Large intestine (tissue), 3 donors: Measurements from ENCODE around the gene ZBTB7B. TPM values are rescaled to one million over a fixed set of nuclear protein-coding genes. Genes with fewer than 3 reads are reported as not detected.

Source experiments
- DNase-seq, 2 donors: peaks; one replicate each; pipeline versions ENCODE4 v3.0.0 to v3.0.0-alpha.2; 2013
- H3K27ac ChIP-seq: one replicate; pipeline ENCODE4 v1.5.1; 2013; ENCODE audit warnings: low read length
- H3K27me3 ChIP-seq: 2 replicates; pipeline ENCODE4 v1.6.1; 2013; ENCODE audit warnings: low read length; ENCODE audit not compliant: control insufficient read depth, insufficient read depth
- H3K36me3 ChIP-seq: 2 replicates; pipeline ENCODE4 v1.6.1; 2013; ENCODE audit warnings: low read length; ENCODE audit not compliant: control insufficient read depth, insufficient read depth
- H3K4me1 ChIP-seq: one replicate; pipeline ENCODE4 v1.6.1; 2013; ENCODE audit warnings: low read length; ENCODE audit not compliant: control insufficient read depth, insufficient read depth
- H3K4me3 ChIP-seq: one replicate; pipeline ENCODE4 v1.5.1; 2013; ENCODE audit warnings: low read length
- H3K9me3 ChIP-seq: one replicate; pipeline ENCODE4 v1.6.1; 2013; ENCODE audit warnings: mild to moderate bottlenecking, low read depth, low read length, moderate library complexity; ENCODE audit not compliant: control insufficient read depth
- WGBS: methylation state at CpG from one replicate; pipeline ENCODE4 v1.1.5; 2013; ENCODE audit warnings: low lambda C conversion rate; ENCODE audit not compliant: insufficient coverage; 5-methylcytosine and 5-hydroxymethylcytosine counted together
- polyA plus RNA-seq: library from polyadenylated mRNA; unstranded; fragments of 120-200 nt; gene quantifications from one replicate; pipeline ENCODE4 v1.2.1, GENCODE V29; 2013

Gene ZBTB7B
- polyA plus RNA-seq, 1 donor: 45.1 TPM

DNA sequence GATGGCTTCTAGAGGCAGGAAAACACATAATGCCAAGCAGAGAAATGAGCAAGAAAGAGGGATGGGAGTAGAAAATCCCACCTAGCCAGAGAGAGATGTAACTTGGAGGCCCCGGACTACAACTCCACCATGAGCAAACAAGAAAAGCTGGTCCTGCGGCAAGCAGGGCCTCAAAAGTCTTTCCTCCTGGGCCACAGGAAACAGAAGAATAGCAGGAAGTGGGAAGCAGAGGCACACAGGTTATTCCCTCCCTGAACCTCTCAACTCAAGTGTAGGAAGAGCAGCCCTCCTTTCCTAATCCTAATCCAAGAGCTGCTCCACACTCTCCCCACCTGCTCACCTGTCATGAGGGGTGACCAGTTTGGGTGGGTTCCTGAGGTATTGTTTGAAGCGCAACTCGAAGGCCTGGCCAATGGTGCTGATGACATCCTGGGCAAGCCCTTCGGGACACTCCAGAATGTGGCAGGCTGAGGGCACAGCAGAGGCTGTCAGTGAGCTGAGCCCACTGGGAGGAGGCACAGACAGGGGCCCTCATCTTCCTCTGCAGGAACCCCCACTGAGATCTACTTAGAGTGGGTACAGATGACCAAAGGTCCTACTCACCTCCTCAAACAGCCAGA, 35.2 kb upstream of the ZBTB7B start:
- DNase-seq: no peak
- Histone ChIP-seq H3K9me3 (no peaks in the 10 kb centered on the region), H3K27ac (no peak overlapping the region), H3K27me3 (no peaks in the 10 kb centered on the region), H3K4me3 (no peak overlapping the region), H3K36me3 (peaks cover 69% of the 10 kb centered on the region), H3K4me1 (peaks cover 30% of the 10 kb centered on the region)
- no CpG with 5 or more reads among the region's 5 CpGs for WGBS

DNA sequence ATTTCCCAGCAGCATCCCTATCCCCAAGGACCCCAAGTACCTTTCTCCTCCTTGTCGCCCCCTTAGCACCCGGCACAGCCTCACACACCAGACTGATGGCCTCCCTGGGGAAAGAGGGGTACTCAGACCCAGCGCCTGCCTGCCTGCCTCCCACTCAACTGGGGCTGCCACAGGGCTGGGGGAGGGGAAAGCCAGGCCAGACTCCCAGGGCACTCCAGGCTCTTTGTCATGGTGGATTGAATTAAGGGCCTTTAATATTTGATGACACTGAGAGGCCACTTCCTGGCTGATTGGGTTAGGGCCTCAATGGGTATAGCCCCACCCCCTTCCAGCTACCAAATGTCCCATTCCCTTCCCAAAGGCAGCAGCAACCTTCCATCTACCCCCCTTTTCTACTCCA, 33.9 kb upstream of the ZBTB7B start:
- Histone ChIP-seq H3K27me3 (no peaks in the 10 kb centered on the region), H3K27ac (no peak overlapping the region), H3K4me3 (peak overlapping the region; percentile 6), H3K9me3 (no peaks in the 10 kb centered on the region), H3K36me3 (peaks cover 60% of the 10 kb centered on the region), H3K4me1 (peaks cover 30% of the 10 kb centered on the region)
- WGBS: no CpG with 5 or more reads among the region's 3 CpGs
- no peak for DNase-seq

GRCh38 chr1:154969246-154969645, 33.4 kb upstream of the ZBTB7B start:
- Histone ChIP-seq H3K36me3 (peaks cover 55% of the 10 kb centered on the region), H3K27ac (no peak overlapping the region), H3K27me3 (no peaks in the 10 kb centered on the region), H3K9me3 (no peaks in the 10 kb centered on the region), H3K4me1 (peaks cover 30% of the 10 kb centered on the region), H3K4me3 (peak overlapping the region; percentile 6)
- no CpG with 5 or more reads among the region's 5 CpGs for WGBS
- DNase-seq: no peak

DNA sequence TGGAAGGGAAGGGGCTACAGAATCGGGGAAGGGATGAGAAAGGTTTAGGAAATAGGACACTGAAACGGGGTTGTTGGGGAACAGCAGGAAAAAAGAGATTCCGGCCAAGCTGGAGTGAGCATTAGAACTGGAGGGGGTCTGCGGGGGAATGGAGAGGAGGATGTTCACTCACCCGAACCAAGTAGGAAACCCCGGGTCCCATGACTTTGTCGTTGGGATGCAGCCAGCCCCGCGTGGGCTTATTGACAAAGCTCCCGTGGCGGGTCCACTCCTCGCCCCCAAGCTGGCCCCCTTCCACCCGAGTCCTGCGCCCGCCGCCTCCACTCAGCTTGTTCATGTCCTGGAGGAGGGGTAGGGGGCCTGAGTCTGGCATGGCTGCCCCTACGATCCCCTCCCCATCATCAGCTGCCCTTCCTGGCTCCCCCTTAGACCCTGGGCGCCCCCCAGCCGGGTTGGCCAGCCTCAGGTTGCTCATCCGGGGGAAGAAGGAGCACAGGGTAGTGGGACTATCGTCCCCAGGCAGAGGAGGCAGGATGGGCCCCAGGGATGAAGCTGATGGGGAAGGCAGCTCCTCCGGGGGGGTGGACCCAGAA, 32.6 kb upstream of the ZBTB7B start:
- Histone ChIP-seq H3K4me1 (peaks cover 30% of the 10 kb centered on the region), H3K27me3 (no peaks in the 10 kb centered on the region), H3K4me3 (peak overlapping the region; percentile 33), H3K9me3 (no peaks in the 10 kb centered on the region), H3K36me3 (peaks cover 48% of the 10 kb centered on the region), H3K27ac (peak overlapping the region; percentile 70)
- WGBS: 80% methylated on average over 1 of the region's 22 CpGs
- no peak for DNase-seq

DNA sequence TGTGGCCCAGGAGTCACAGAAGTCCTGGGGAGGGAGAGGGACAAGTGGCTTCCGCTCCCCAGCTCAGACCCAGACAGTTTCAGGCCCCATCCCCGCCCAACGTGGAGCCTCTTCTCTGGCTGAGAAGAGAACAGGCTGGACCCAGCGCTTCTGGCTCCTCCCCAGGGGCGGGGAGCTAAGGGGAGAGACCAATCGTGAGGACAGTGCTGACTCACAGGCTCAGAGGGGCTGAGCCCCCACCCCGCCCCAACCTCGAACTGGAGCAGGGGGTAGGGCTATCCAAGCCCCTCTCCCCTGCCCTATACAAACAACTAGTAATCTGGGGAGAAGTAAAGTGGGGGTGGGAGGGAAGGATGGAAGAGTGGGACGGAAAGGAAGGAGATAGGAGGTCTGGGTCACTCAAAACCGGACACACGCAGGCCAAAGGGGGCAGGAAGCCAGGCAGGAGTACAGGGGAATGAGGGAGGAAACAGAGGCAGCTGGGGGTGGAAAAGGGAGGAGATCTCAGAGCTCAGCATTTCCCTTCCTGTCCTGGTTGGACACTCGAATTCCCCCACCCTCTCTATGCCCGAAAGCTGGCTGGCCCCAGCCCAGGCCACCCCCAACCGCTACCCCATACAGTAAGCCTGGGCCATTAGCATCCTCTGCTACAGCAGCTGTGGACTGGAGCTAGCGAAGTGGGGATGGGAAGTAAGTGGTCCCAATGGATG, 31.8 kb upstream of the ZBTB7B start, which contains the start of gene SHC1:
TSS of gene SHC1 (minus strand) at position 117 of the 710 bp plus-strand sequence. CDS start 221 bp downstream, outside the sequence.
- peak within 1 kb of the TSS; percentile 70 for H3K27ac ChIP-seq
- H3K36me3 ChIP-seq: peaks cover 41% of the 10 kb centered on the region
- H3K27me3 ChIP-seq: no peaks in the 10 kb centered on the region
- peaks cover 30% of the 10 kb centered on the region for H3K4me1 ChIP-seq
- H3K9me3 ChIP-seq: no peaks in the 10 kb centered on the region
- peak; percentile 84 to 85 for DNase-seq
- WGBS: 24% methylated on average over 3 of the region's 15 CpGs
- peak within 1 kb of the TSS; percentile 33 for H3K4me3 ChIP-seq

GRCh38 chr1:154971341-154971998, 31.1 kb upstream of the ZBTB7B start:
- peak overlapping the region; percentile 33 for H3K4me3 ChIP-seq
- H3K4me1 ChIP-seq: peaks cover 33% of the 10 kb centered on the region
- no peak for DNase-seq
- peaks cover 34% of the 10 kb centered on the region for H3K36me3 ChIP-seq
- WGBS: no CpG with 5 or more reads among the region's 10 CpGs
- H3K27me3 ChIP-seq: no peaks in the 10 kb centered on the region
- no peaks in the 10 kb centered on the region for H3K9me3 ChIP-seq
- peak overlapping the region; percentile 70 for H3K27ac ChIP-seq

GRCh38 chr1:154972213-154972516, 30.4 kb upstream of the ZBTB7B start:
- peaks cover 27% of the 10 kb centered on the region for H3K36me3 ChIP-seq
- peak overlapping the region; percentile 100 for H3K27ac ChIP-seq
- H3K27me3 ChIP-seq: no peaks in the 10 kb centered on the region
- peaks cover 38% of the 10 kb centered on the region for H3K4me1 ChIP-seq
- DNase-seq: no peak
- WGBS: 60% methylated on average over 1 of the region's 3 CpGs
- H3K4me3 ChIP-seq: no peak overlapping the region
- no peaks in the 10 kb centered on the region for H3K9me3 ChIP-seq

DNA sequence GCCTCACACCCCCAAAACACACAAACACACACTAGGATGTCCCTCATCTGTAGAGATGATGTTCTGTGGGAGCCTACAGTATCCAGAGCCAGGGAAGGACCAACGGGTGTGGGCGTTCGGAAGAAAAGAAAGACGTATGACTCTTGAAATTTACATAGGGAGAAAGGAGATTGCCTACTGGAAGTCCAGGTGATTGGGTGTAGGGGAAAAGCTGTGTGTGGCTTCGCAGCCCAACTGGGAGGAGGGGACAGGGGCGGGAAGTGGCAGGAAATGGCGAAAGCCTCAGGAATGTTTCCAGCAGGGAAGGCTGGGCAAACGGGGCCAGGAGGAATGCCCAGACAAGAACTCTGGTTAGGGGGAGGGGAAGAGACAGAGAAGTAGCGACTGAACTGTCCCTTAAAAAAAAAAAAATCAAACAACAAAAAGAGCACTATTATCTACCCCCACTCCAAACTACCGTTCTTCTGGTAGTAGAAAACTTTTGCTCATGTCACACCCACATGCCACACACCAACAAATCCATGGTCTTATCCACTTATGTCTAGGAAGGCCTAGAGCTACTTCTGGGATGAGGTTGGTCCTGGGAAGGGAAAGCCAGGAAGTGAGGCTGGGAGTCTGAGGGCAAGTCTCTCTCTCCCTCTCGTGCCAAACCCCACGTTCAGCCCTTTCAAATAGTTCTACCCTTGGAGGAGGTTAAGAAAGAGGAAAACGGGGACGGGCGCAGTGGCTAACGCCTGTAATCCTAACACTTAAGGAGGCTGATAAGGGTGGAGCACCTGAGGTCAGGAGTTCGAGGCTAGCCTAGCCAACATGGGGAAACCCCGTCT, 29.9 kb upstream of the ZBTB7B start:
- 20% methylated on average over 2 of the region's 18 CpGs for WGBS
- Histone ChIP-seq H3K4me1 (peaks cover 38% of the 10 kb centered on the region), H3K27ac (peak overlapping the region; percentile 100), H3K36me3 (peaks cover 21% of the 10 kb centered on the region), H3K4me3 (peak overlapping the region; percentile 68), H3K27me3 (no peaks in the 10 kb centered on the region), H3K9me3 (no peaks in the 10 kb centered on the region)
- peak; percentile 62 to 84 for DNase-seq

GRCh38 chr1:154973344-154974101, 29.1 kb upstream of the ZBTB7B start:
- Histone ChIP-seq H3K9me3 (no peaks in the 10 kb centered on the region), H3K27ac (peak overlapping the region; percentile 100), H3K36me3 (peaks cover 18% of the 10 kb centered on the region), H3K27me3 (no peaks in the 10 kb centered on the region), H3K4me3 (peak overlapping the region; percentile 68), H3K4me1 (peaks cover 38% of the 10 kb centered on the region)
- DNase-seq: peak; percentile 98 to 99
- WGBS: 0% methylated on average over 1 of the region's 37 CpGs
